GM18526 (cell line): Measurements from ENCODE around the gene CYB5B.

Source experiments
- POLR2A ChIP-seq: IDR thresholded peaks from 3 replicates; pipeline ENCODE4 v1.6.1; 2011; ENCODE audit not compliant: insufficient read length; ENCODE audit errors: extremely low read depth

CYB5B gene

GRCh38 chr16:69404275-69404805 lies 20.1 kb upstream of the CYB5B start:
- TF ChIP-seq POLR2A, result no peak

DNA sequence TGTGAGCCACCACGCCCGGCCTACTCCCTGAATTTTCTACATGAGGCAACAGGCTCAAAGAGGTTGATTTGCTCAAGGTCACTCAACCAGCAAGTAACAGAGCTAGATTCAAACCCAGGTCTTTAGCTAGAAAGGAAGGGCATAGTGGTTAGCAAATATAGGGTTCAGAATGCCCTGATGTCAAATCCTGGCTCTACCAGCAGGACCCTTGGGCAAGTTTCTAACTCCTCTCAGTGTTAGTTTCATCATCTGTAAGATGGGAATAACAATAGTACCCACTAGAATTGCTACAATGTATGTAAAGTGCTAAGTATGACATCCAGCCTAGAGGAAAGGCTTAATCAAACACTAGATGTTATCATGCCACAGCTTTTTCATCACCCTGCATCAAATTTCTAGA lies 19.1 kb upstream of the CYB5B start:
- TF ChIP-seq POLR2A, result no peak

GRCh38 chr16:69405757-69406156 lies 18.7 kb upstream of the CYB5B start:
- TF ChIP-seq POLR2A, result no peak

DNA sequence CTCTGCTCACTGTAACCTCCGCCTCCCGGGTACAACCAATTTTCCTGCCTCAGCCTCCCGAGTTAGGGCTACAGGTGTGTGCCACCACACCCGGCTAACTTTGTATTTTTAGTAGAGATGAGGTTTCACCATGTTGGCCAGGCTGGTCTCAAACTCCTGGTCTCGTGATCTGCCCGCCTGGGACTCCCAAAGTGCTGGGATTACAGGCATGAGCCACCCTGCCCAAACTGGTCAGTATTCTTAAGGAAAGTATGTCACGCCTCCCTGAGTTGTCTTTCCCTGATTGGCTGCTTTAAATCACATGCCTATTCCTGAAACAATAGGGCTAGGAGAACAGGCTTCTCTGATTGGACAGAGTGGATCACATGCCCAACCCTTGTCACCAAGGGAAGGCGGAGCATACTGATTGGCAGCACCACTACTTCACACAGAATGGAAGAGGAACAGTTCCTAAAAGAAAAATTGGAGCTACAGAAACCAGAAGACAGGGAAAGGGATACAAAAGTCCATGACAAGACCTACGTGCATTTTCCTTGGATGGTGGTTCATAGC lies 17.6 kb upstream of the CYB5B start:
- no peak for TF ChIP-seq POLR2A

- no peak for TF ChIP-seq POLR2A
Measured at GRCh38 chr16:69407702-69408323, 16.6 kb upstream of the CYB5B start.

- TF ChIP-seq POLR2A, result no peak
Measured at GRCh38 chr16:69408475-69408874, 15.9 kb upstream of the CYB5B start.

GRCh38 chr16:69410219-69410990 lies 14.0 kb upstream of the CYB5B start:
- no peak for TF ChIP-seq POLR2A

DNA sequence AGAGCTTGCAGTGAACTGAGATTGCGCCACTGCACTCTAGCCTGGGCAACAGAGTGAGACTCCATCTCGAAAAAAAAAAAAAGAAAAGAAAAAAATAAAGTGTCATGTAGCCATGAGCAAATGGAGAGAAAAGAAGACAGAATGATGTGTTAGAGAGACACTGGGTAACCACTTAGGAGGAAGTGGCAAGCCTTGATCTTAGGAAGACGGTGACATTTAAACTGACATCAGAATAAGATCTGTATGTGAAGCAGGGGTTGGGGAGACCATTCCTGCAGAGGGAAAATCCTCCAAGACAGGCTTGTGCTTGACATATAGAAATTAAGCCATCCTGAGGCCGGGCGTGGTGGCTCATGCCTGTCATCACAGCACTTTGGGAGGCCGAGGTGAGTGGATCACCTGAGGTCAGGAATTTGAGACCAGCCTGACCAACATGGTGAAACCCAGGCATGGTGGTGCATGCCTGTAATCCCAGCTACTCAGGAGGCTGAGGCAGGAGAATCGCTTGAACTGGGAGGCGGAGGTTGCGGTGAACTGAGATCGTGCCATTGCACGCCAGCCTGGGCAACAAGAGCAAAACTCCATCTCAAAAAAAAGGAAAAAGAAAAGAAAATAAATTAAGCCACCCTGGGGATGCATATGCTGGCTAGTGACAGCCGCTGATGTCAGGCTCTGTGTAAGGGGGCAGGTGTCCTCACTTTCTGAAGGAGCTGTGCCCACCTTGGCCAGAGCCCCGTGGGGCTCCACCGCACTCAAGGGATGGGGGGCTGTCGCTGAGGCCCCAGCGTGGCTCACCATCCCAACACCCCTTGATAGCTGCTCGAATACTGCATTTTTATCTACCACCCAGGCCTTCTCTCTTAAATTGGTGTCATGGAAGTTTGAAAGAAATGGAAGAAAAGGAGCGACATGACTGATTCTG lies 13.1 kb upstream of the CYB5B start:
- TF ChIP-seq POLR2A, result no peak

DNA sequence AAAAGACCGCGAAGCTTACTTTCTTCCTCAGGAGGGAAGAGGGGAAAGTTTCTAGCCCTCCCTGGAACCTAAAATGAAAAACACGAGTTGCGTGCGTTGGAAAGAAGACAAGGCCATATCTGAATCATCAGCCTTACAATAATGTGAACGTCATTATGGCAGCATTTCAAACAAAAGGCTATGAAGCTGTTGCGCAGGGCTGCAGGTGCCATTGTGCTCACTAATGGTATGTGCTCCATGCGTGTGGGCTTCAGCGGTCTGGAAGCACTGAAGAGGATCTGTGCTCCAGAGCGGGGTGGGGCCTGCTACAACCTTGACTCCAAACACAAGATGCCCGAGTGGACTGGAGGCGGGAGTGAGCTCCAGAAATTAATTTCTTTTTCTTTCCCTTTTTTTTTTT lies 12.1 kb upstream of the CYB5B start:
- no peak for TF ChIP-seq POLR2A

GRCh38 chr16:69413045-69413664 lies 11.3 kb upstream of the CYB5B start:
- TF ChIP-seq POLR2A, result no peak

GRCh38 chr16:69417520-69418199 lies 6.8 kb upstream of the CYB5B start:
- TF ChIP-seq POLR2A, result no peak

GRCh38 chr16:69419956-69420355 lies 4.5 kb upstream of the CYB5B start:
- no peak for TF ChIP-seq POLR2A

DNA sequence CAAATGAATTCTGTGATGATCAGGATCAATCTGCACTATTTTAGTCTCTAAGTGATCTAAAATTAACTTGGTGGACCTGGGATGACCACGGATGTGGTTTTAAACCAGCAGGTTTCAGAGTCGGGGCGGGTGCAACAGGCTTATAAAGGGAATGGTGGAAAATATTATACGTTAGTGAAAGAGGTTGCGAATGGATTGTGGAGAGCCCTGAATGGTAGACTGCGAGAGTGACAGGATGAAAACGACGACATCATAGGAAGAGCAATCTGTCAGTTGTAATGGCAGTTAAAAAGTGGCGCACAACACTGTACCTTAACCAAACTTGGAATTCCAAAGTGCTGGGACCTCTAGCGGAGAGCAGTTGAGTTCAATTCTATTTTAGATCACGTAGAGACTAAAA lies 1.2 kb upstream of the CYB5B start:
- TF ChIP-seq POLR2A, result no peak

GRCh38 chr16:69424935-69425784 lies 741 bp downstream of the CYB5B start:
- no peak for TF ChIP-seq POLR2A

DNA sequence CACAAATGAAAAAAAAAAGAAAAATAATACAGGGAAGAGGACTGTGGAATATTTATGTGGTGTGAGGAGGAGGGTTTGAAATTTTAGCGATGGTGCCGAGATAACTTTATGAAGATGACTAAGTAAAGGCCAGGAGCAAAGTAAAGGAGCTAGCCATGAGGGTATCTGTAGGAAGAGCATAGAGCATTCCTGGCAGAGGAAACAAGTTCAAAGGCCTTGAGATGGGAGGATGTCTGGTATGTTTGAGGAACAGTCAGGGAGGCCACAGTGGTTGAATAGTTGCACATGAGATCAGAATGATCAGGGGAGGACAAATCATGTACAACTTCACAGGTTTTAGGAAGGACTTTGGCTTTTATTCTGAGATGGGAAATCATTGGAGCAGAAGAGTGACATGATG lies 4.2 kb downstream of the CYB5B start:
- no peak for TF ChIP-seq POLR2A
